HG02938 (cell line): ENCODE results near the gene ENO3.

Experiments
- ATAC-seq: cut with Tn5 transposase; IDR thresholded peaks from one replicate; pipeline ENCODE4 v1.9.1; 2021; ENCODE audit warnings: mild to moderate bottlenecking, moderate library complexity; ENCODE audit not compliant: unreplicated experiment

Gene ENO3

GRCh38 chr17:4972752-4973151 is 21.8 kb downstream of the ENO3 start:
- no peak for ATAC-seq

- no peak for ATAC-seq
These were observed 22.6 kb downstream of the ENO3 start for GRCh38 chr17:4973256-4974114.

- no peak for ATAC-seq
These were observed 23.3 kb downstream of the ENO3 start for GRCh38 chr17:4974115-4974670.

GRCh38 chr17:4978726-4979125 is 27.8 kb downstream of the ENO3 start:
- ATAC-seq: no peak

GRCh38 chr17:4980644-4981216 is 29.8 kb downstream of the ENO3 start:
- ATAC-seq: no peak

- ATAC-seq: no peak
These were observed 31.4 kb downstream of the ENO3 start for GRCh38 chr17:4982305-4982704.

- no peak for ATAC-seq
These were observed 35.5 kb downstream of the ENO3 start for GRCh38 chr17:4986403-4986802.

GRCh38 chr17:4986951-4987766 is 36.2 kb downstream of the ENO3 start, which contains the start of gene CAMTA2:
CAMTA2 (minus strand) TSS chr17:4987675; CDS start chr17:4986222, 1,453 bp downstream.
- ATAC-seq: peak; percentile 57

- ATAC-seq: peak; percentile 9
These were observed 37.0 kb downstream of the ENO3 start for GRCh38 chr17:4987767-4988567.

- ATAC-seq: no peak
These were observed 43.2 kb downstream of the ENO3 start for GRCh38 chr17:4994081-4994595.

- ATAC-seq: peak; percentile 78
These were observed 46.5 kb downstream of the ENO3 start, which contains the start of the genes INCA1 and KIF1C for GRCh38 chr17:4997302-4998026. INCA1 (minus strand) TSS chr17:4997522; CDS start chr17:4994437, 3,085 bp downstream. KIF1C (plus strand) TSS chr17:4997950; CDS start chr17:5000247, 2,297 bp downstream.

- no peak for ATAC-seq
These were observed 47.3 kb downstream of the ENO3 start for GRCh38 chr17:4998027-4998731.

GRCh38 chr17:4998732-4999429 is 48.0 kb downstream of the ENO3 start:
- ATAC-seq: no peak

GRCh38 chr17:4999430-5000093 is 48.6 kb downstream of the ENO3 start:
- ATAC-seq: no peak

GRCh38 chr17:5000237-5000639 is 49.3 kb downstream of the ENO3 start:
- ATAC-seq: no peak

GRCh38 chr17:5002121-5002788 is 51.3 kb downstream of the ENO3 start:
- no peak for ATAC-seq
